Stomach (tissue), 9 donors: ENCODE results near the gene SLAIN2. TPM values are rescaled to one million over a fixed set of nuclear protein-coding genes. Genes with fewer than 3 reads are reported as not detected.

Experiments used
- DNase-seq, 2 donors: peaks; one replicate each; pipeline versions ENCODE4 v3.0.0 to v3.0.0-alpha.2; 2013 to 2019
- H3K27ac ChIP-seq, 5 donors: fragments of 200-600 bp in 4 of 5; sonication (generic) in 4 of 5; one replicate each; pipeline ENCODE4 v1.5.1; 2013 to 2019; ENCODE audit warnings: mild to moderate bottlenecking in 1 of 5, moderate library complexity in 1 of 5
- H3K27me3 ChIP-seq, 3 donors: fragments of 200-600 bp; sonication (generic); one replicate each; pipeline ENCODE4 v1.5.1; 2017 to 2019; ENCODE audit warnings: mixed run types in 1 of 3
- H3K36me3 ChIP-seq, 4 donors: fragments of 200-600 bp; sonication (generic); 1 replicate in 3 of 4; 2 replicates in 1 of 4; pipeline ENCODE4 v1.5.1; 2016 to 2019
- H3K4me1 ChIP-seq, 4 donors: fragments of 200-600 bp; sonication (generic); one replicate each; pipeline ENCODE4 v1.5.1; 2016 to 2019
- H3K4me3 ChIP-seq, 4 donors: fragments of 200-600 bp; sonication (generic) in 3 of 4; one replicate each; pipeline ENCODE4 v1.5.1; 2016 to 2019; ENCODE audit warnings: mild to moderate bottlenecking in 1 of 4
- H3K9me3 ChIP-seq, 4 donors: fragments of 200-600 bp; sonication (generic); one replicate each; pipeline ENCODE4 v1.5.1; 2016 to 2019
- CTCF ChIP-seq, 7 experiments: fragments of 450-650 bp in 4 of 7; fragments of 200-600 bp in 3 of 7; sonication (generic) in 3 of 7; IDR thresholded peaks; one replicate each; pipeline ENCODE4 v1.5.1; 2016 to 2019; ENCODE audit warnings: antibody characterized with exemption in 7 of 7, control low read depth in 2 of 7, mild to moderate bottlenecking in 1 of 7
- EP300 ChIP-seq: sonication (generic); formaldehyde crosslinking; IDR thresholded peaks from one replicate; pipeline ENCODE4 v1.6.1; 2017; ENCODE audit warnings: antibody characterized with exemption
- POLR2A ChIP-seq, 4 donors: fragments of 450-650 bp; IDR thresholded peaks; one replicate each; pipeline ENCODE4 v1.6.1; 2016; ENCODE audit warnings: antibody characterized with exemption in 4 of 4, control low read depth in 2 of 4, mild to moderate bottlenecking in 1 of 4, moderate library complexity in 1 of 4
- POLR2AphosphoS5 ChIP-seq, 3 donors: sonication (generic); formaldehyde crosslinking; IDR thresholded peaks; one replicate each; pipeline ENCODE4 v1.6.1; 2016; ENCODE audit warnings: antibody characterized with exemption in 3 of 3
- WGBS, 5 donors: extraction: QIAGEN DNeasy Blood & Tissue Kit in 3 of 5; methylation state at CpG; one replicate each; pipeline versions ENCODE4 v1.1.5 to v1.1.7; 2013 to 2018; 5-methylcytosine and 5-hydroxymethylcytosine counted together
- intact Hi-C: fragments of 100-400 bp; cut with DNase I; formaldehyde crosslinking; loops from one replicate; pipeline ENCODE4 v1.15.1; 2023; ENCODE audit warnings: low total_unique reads
- polyA plus RNA-seq, 3 donors: library from polyadenylated mRNA; stranded (reverse); fragments of 200-250 nt; gene quantifications; one replicate each; pipeline ENCODE4 v1.2.3, GENCODE V29; 2013
- total RNA-seq, 5 donors: library from RNA; depleted of rRNA; stranded (reverse); fragments of >200 nt; gene quantifications; one replicate each; pipeline versions ENCODE4 v1.1.0 to v1.2.3, GENCODE V29; 2014 to 2016
- donor health status: healthy with polysubstance abuse.
- donor health status: Bipolar disorder and iron deficiency.
- donor health status: healthy.

The SLAIN2 gene
- total and polyA plus RNA-seq, 8 donors: 16.7 to 274 (median 34.9) TPM

- TF ChIP-seq CTCF (IDR thresholded peaks at IDR 0.05): no peak
- TF ChIP-seq POLR2A (IDR thresholded peaks at IDR 0.05): no peak
- no peak for TF ChIP-seq EP300
- TF ChIP-seq POLR2AphosphoS5 (IDR thresholded peaks at IDR 0.05): no peak
- Histone ChIP-seq H3K36me3 (peaks cover 3 to 23% (median 15%) of the 10 kb centered on the region in 4 donors), H3K27ac (no peak overlapping the region), H3K9me3 (no peaks in the 10 kb centered on the region), H3K27me3 (no peaks in the 10 kb centered on the region), H3K4me1 (peaks cover 0 to 4% (median 0%) of the 10 kb centered on the region in 4 donors), H3K4me3 (no peak overlapping the region)
- intact Hi-C loops: no loop called here
- no peak for DNase-seq
- WGBS, 5 donors: 83 to 100% (median 97%) methylated on average over 1 to 5 of the region's 5 CpGs
These were observed 62.0 kb downstream of the SLAIN2 start for GRCh38 chr4:48403358-48403757.

- TF ChIP-seq POLR2A (IDR thresholded peaks at IDR 0.05) (no peak), EP300 (no peak), POLR2AphosphoS5 (IDR thresholded peaks at IDR 0.05) (no peak), CTCF (IDR thresholded peaks at IDR 0.05) (no peak)
These were observed 62.5 kb downstream of the SLAIN2 start for GRCh38 chr4:48403779-48404178.

GRCh38 chr4:48405924-48406323 lies 64.6 kb downstream of the SLAIN2 start:
- Histone ChIP-seq H3K4me1 (peaks cover 0 to 4% (median 0%) of the 10 kb centered on the region in 4 donors), H3K27me3 (no peaks in the 10 kb centered on the region), H3K9me3 (no peaks in the 10 kb centered on the region), H3K36me3 (peaks cover 3 to 46% (median 29%) of the 10 kb centered on the region in 4 donors), H3K4me3 (no peak overlapping the region), H3K27ac (no peak overlapping the region)
- no peak for DNase-seq
- no peak for TF ChIP-seq CTCF (IDR thresholded peaks at IDR 0.05)
- TF ChIP-seq POLR2AphosphoS5 (IDR thresholded peaks at IDR 0.05): no peak
- no peak for TF ChIP-seq EP300
- no peak for TF ChIP-seq POLR2A (IDR thresholded peaks at IDR 0.05)
- WGBS, 5 donors: 52 to 66% (median 61%) methylated on average over 3 of the region's 3 CpGs
- intact Hi-C loops: no loop called here

More at GRCh38 chr4:48403779-48404178, 62.5 kb downstream of the SLAIN2 start:
- Histone ChIP-seq H3K36me3 (peaks cover 3 to 25% (median 16%) of the 10 kb centered on the region in 4 donors), H3K9me3 (no peaks in the 10 kb centered on the region), H3K27ac (no peak overlapping the region), H3K27me3 (no peaks in the 10 kb centered on the region), H3K4me1 (peaks cover 0 to 4% (median 0%) of the 10 kb centered on the region in 4 donors), H3K4me3 (no peak overlapping the region)
- 92 to 98% (median 95%) methylated on average over 9 of the region's 9 CpGs for WGBS, 5 donors
- intact Hi-C loops: no loop called here
- DNase-seq: no peak

GRCh38 chr4:48409203-48409602 lies 67.9 kb downstream of the SLAIN2 start:
- H3K36me3 ChIP-seq: peaks cover 0 to 31% (median 20%) of the 10 kb centered on the region in 4 donors
- intact Hi-C loops: no loop called here
- TF ChIP-seq CTCF (IDR thresholded peaks at IDR 0.05) (no peak), POLR2A (IDR thresholded peaks at IDR 0.05) (no peak), POLR2AphosphoS5 (IDR thresholded peaks at IDR 0.05) (no peak)
- WGBS, 5 donors: 88 to 98% (median 95%) methylated on average over 4 of the region's 4 CpGs
- no peaks in the 10 kb centered on the region for H3K27me3 ChIP-seq
- peaks cover 0 to 4% (median 0%) of the 10 kb centered on the region in 4 donors for H3K4me1 ChIP-seq
- no peak overlapping the region for H3K4me3 ChIP-seq
- no peak overlapping the region for H3K27ac ChIP-seq
- DNase-seq: no peak
- H3K9me3 ChIP-seq: no peaks in the 10 kb centered on the region
